Measurements from ENCODE around the gene CCDC171. TPM values are rescaled to one million over a fixed set of nuclear protein-coding genes. Genes with fewer than 3 reads are reported as not detected.
"Not testable (repeated sequence)": the region's sequence is repeated elsewhere in the genome, so short reads cannot be mapped to it uniquely, and the experiment has no call there.

Gene CCDC171
- polyA plus RNA-seq, 1 donor from 2014 or later = 9.1 TPM

DNA sequence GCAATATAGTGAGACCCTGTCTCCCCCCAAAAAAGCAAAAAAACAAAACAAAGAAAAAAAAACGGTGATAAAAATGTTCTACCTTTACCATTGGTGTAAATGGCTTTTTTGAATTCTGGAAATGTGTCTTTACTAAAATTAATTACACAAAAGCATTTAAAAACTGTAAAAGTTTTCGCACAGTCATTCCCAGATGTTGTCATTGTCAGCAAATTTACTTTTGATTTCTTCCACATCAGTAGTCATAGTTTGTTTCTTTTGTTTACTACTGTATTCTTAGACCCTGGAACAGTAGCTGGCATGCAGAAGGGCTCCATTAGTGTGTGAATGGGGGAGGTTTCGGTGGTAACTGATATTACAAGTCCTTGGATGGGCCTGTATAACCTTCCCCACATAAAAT is 39.5 kb downstream of the CCDC171 start:
- TF ChIP-seq, protein P1, sequence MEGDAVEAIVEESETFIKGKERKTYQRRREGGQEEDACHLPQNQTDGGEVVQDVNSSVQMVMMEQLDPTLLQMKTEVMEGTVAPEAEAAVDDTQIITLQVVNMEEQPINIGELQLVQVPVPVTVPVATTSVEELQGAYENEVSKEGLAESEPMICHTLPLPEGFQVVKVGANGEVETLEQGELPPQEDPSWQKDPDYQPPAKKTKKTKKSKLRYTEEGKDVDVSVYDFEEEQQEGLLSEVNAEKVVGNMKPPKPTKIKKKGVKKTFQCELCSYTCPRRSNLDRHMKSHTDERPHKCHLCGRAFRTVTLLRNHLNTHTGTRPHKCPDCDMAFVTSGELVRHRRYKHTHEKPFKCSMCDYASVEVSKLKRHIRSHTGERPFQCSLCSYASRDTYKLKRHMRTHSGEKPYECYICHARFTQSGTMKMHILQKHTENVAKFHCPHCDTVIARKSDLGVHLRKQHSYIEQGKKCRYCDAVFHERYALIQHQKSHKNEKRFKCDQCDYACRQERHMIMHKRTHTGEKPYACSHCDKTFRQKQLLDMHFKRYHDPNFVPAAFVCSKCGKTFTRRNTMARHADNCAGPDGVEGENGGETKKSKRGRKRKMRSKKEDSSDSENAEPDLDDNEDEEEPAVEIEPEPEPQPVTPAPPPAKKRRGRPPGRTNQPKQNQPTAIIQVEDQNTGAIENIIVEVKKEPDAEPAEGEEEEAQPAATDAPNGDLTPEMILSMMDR (IDR thresholded peaks at IDR 0.05; ENCODE audit: poor library complexity, severe bottlenecking) = no peak
- TF ChIP-seq EP300 (conservative IDR thresholded peaks at IDR 0.05; ENCODE audit: poor library complexity, severe bottlenecking) (no peak), EZH2 (IDR thresholded peaks at IDR 0.05; ENCODE audit: borderline replicate concordance, insufficient read depth, low read length, poor library complexity, severe bottlenecking) (no peak), MXI1 (conservative IDR thresholded peaks at IDR 0.05; ENCODE audit: poor library complexity, severe bottlenecking) (no peak), TAF1 (IDR thresholded peaks at IDR 0.05; ENCODE audit: low read depth) (no peak), RAD21 (conservative IDR thresholded peaks at IDR 0.05) (no peak), SMC3 (conservative IDR thresholded peaks at IDR 0.05; ENCODE audit: poor library complexity) (no peak), POLR2AphosphoS5 (IDR thresholded peaks at IDR 0.05) (no peak)
- TF ChIP-seq, protein P2, sequence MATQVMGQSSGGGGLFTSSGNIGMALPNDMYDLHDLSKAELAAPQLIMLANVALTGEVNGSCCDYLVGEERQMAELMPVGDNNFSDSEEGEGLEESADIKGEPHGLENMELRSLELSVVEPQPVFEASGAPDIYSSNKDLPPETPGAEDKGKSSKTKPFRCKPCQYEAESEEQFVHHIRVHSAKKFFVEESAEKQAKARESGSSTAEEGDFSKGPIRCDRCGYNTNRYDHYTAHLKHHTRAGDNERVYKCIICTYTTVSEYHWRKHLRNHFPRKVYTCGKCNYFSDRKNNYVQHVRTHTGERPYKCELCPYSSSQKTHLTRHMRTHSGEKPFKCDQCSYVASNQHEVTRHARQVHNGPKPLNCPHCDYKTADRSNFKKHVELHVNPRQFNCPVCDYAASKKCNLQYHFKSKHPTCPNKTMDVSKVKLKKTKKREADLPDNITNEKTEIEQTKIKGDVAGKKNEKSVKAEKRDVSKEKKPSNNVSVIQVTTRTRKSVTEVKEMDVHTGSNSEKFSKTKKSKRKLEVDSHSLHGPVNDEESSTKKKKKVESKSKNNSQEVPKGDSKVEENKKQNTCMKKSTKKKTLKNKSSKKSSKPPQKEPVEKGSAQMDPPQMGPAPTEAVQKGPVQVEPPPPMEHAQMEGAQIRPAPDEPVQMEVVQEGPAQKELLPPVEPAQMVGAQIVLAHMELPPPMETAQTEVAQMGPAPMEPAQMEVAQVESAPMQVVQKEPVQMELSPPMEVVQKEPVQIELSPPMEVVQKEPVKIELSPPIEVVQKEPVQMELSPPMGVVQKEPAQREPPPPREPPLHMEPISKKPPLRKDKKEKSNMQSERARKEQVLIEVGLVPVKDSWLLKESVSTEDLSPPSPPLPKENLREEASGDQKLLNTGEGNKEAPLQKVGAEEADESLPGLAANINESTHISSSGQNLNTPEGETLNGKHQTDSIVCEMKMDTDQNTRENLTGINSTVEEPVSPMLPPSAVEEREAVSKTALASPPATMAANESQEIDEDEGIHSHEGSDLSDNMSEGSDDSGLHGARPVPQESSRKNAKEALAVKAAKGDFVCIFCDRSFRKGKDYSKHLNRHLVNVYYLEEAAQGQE (IDR thresholded peaks at IDR 0.05; ENCODE audit: borderline replicate concordance) = no peak
- H3K79me2 ChIP-seq (replicated peaks; ENCODE audit: insufficient read depth, low read length) = no peaks in the 10 kb centered on the region
- H3K27ac ChIP-seq (ENCODE audit: low read length) = no peak overlapping the region
- no peaks in the 10 kb centered on the region for H3K9me3 ChIP-seq (ENCODE audit: low read length)
- H3K4me3 ChIP-seq (ENCODE audit: low read length) = no peak overlapping the region
- no peak overlapping the region for H2AFZ ChIP-seq (ENCODE audit: low read depth, low read length)
- H3K9me2 ChIP-seq (ENCODE audit: insufficient read depth, low read length) = no peaks in the 10 kb centered on the region
- no peaks in the 10 kb centered on the region for H4K20me1 ChIP-seq (ENCODE audit: insufficient read depth)
- H3K27me3 ChIP-seq (ENCODE audit: insufficient read depth, low read depth, low read length) = no peaks in the 10 kb centered on the region
- no peak overlapping the region for H3K4me2 ChIP-seq (ENCODE audit: low read length)
- H3F3A ChIP-seq (ENCODE audit: insufficient read depth, low read length, poor library complexity, severe bottlenecking) = no peaks in the 10 kb centered on the region
- no peak overlapping the region for H3K9ac ChIP-seq (ENCODE audit: low read length)
- no peaks in the 10 kb centered on the region for H3K36me3 ChIP-seq (ENCODE audit: insufficient read depth, low read length)

DNA sequence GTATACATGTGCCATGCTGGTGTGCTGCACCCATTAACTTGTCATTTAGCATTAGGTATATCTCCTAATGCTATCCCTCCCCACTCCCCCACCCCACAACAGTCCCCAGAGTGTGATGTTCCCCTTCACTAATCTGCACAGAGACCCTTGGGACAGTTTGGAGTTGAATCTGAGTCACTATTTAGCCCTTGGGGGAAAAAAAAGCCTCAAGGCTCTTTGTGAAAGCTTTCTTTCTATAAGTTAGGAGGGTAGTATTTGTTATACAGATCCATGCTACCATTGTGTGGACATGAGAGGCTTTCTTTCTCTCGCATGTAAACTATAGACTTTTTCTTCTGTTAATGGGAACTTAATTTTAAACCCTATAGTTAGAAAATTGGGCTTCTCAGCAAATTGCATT is 40.1 kb downstream of the CCDC171 start:
- H3K27ac ChIP-seq (ENCODE audit: low read length); H3K4me2 ChIP-seq (ENCODE audit: low read length); H3K9ac ChIP-seq (ENCODE audit: low read length); H4K20me1 ChIP-seq (ENCODE audit: insufficient read depth); H3K4me3 ChIP-seq (ENCODE audit: low read length); H3F3A ChIP-seq (ENCODE audit: insufficient read depth, low read length, poor library complexity, severe bottlenecking); H3K36me3 ChIP-seq (ENCODE audit: insufficient read depth, low read length); H3K9me2 ChIP-seq (ENCODE audit: insufficient read depth, low read length); H3K27me3 ChIP-seq (ENCODE audit: insufficient read depth, low read depth, low read length); H3K9me3 ChIP-seq (ENCODE audit: low read length); H2AFZ ChIP-seq (ENCODE audit: low read depth, low read length); H3K79me2 ChIP-seq (replicated peaks; ENCODE audit: insufficient read depth, low read length): not testable (repeated sequence)

DNA sequence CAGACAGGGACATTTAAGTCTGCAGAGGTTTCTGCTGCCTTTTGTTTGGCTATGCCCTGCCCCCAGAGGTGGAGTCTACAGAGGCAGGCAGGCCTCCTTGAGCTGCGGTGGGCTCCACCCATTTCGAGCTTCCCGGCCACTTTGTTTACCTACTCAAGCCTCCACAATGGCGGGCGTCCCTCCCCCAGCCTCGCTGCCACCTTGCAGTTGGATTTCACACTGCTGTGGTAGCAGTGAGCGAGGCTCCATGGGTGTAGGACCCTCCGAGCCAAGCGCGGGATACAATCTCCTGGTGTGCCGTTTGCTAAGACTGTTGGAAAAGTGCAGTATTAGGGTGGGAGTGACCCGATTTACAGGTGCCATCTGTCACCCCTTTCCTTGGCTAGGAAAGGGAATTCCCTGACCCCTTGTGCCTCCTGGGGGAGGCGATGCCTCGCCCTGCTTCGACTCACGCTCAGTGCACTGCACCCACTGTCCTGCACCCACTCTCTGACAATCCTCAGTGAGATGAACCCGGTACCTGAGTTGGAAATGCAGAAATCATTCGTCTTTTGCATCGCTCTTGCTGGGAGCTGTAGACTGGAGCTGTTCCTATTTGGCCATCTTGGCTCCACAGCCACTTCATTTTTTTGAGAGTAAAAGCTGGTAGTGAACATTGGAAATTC is 48.0 kb downstream of the CCDC171 start:
- not testable (repeated sequence) for H3K79me2 ChIP-seq (replicated peaks; ENCODE audit: insufficient read depth, low read length); H3K9me3 ChIP-seq (ENCODE audit: low read length); H2AFZ ChIP-seq (ENCODE audit: low read depth, low read length); H3F3A ChIP-seq (ENCODE audit: insufficient read depth, low read length, poor library complexity, severe bottlenecking); H3K9me2 ChIP-seq (ENCODE audit: insufficient read depth, low read length); H3K4me2 ChIP-seq (ENCODE audit: low read length); H3K27me3 ChIP-seq (ENCODE audit: insufficient read depth, low read depth, low read length); H3K27ac ChIP-seq (ENCODE audit: low read length); H3K9ac ChIP-seq (ENCODE audit: low read length); H3K36me3 ChIP-seq (ENCODE audit: insufficient read depth, low read length); H3K4me3 ChIP-seq (ENCODE audit: low read length); H4K20me1 ChIP-seq (ENCODE audit: insufficient read depth)
